WTC11 (cell line): ENCODE results near the gene KCNIP4. TPM values are rescaled to one million over a fixed set of nuclear protein-coding genes. Genes with fewer than 3 reads are reported as not detected.

Source experiments
- ATAC-seq: fragments of 200-7000 bp; cut with Tn5 transposase; 2 replicates; pipeline ENCODE4 v1.10.0; 2021; ENCODE audit warnings: mild to moderate bottlenecking, moderate library complexity
- CTCF ChIA-PET: fragments of 300-600 bp; sonication (Branson Sonifier 250); formaldehyde crosslinking; loops from one replicate; lab custom pipeline; 2021; ENCODE audit warnings: antibody characterized with exemption; lab: Charles Lee
- POLR2A ChIA-PET: fragments of 350-600 bp; sonication (Branson Sonifier 250); formaldehyde crosslinking; loops from one replicate; lab custom pipeline; 2021; ENCODE audit warnings: antibody characterized with exemption; lab: Charles Lee
- DNase-seq: peaks from one replicate; pipeline ENCODE4 v3.0.0; 2021; ENCODE audit warnings: low spot score
- H3K27ac Mint-ChIP-seq: 2 replicates; pipeline ENCODE4 v1.8.0; 2021; ENCODE audit warnings: mixed read lengths
- H3K27me3 Mint-ChIP-seq: 2 replicates; pipeline ENCODE4 v1.8.0; 2021; ENCODE audit warnings: low read depth, mild to moderate bottlenecking, moderate library complexity, mixed read lengths
- H3K36me3 Mint-ChIP-seq: 2 replicates; pipeline ENCODE4 v1.8.0; 2021; ENCODE audit warnings: mixed read lengths
- H3K4me1 Mint-ChIP-seq: 2 replicates; pipeline ENCODE4 v1.8.0; 2022; ENCODE audit warnings: mixed read lengths
- H3K4me3 Mint-ChIP-seq: 2 replicates; pipeline ENCODE4 v1.8.0; 2021; ENCODE audit warnings: mild to moderate bottlenecking, moderate library complexity, mixed read lengths
- H3K9me3 Mint-ChIP-seq: 2 replicates; pipeline ENCODE4 v1.8.0; 2021; ENCODE audit warnings: mixed read lengths
- ATF6 ChIP-seq: sonication (generic); formaldehyde crosslinking; IDR thresholded peaks from 2 replicates; pipeline ENCODE4 v1.8.1; 2023; ENCODE audit warnings: mild to moderate bottlenecking, missing genetic modification reagents
- CBFB ChIP-seq: sonication (generic); formaldehyde crosslinking; IDR thresholded peaks from 2 replicates; pipeline ENCODE4 v1.8.1; 2022; ENCODE audit warnings: mild to moderate bottlenecking, low read depth, missing genetic modification reagents
- CTCF ChIP-seq: fragments of 200-600 bp; IDR thresholded peaks from 2 replicates; pipeline ENCODE4 v1.8.0; 2022; ENCODE audit warnings: antibody characterized with exemption
- ERG ChIP-seq: fragments of 250-450 bp; sonication (Bioruptor Pico); IDR thresholded peaks from 2 replicates; pipeline ENCODE4 v1.8.0; 2021; ENCODE audit warnings: mild to moderate bottlenecking
- IRF1 ChIP-seq: sonication (generic); formaldehyde crosslinking; IDR thresholded peaks from 2 replicates; pipeline ENCODE4 v1.8.0; 2023; ENCODE audit warnings: missing genetic modification reagents
- MYBL2 ChIP-seq: sonication (generic); formaldehyde crosslinking; IDR thresholded peaks from 2 replicates; pipeline ENCODE4 v1.8.1; 2023; ENCODE audit warnings: mild to moderate bottlenecking, moderate library complexity, missing genetic modification reagents
- RORB ChIP-seq: fragments of 250-450 bp; sonication (Bioruptor Pico); IDR thresholded peaks from 2 replicates; pipeline ENCODE4 v1.9.0; 2021; ENCODE audit warnings: mild to moderate bottlenecking
- SMAD4 ChIP-seq: sonication (generic); formaldehyde crosslinking; IDR thresholded peaks from 2 replicates; pipeline ENCODE4 v1.8.0; 2022; ENCODE audit warnings: mild to moderate bottlenecking, missing genetic modification reagents
- SP1 ChIP-seq: sonication (generic); formaldehyde crosslinking; conservative IDR thresholded peaks from 2 replicates; pipeline ENCODE4 v1.8.1; 2022; ENCODE audit warnings: missing genetic modification reagents
- TEAD4 ChIP-seq: sonication (generic); formaldehyde crosslinking; IDR thresholded peaks from 2 replicates; pipeline ENCODE4 v1.8.0; 2022; ENCODE audit warnings: mild to moderate bottlenecking, missing genetic modification reagents
- TP53 ChIP-seq: sonication (generic); formaldehyde crosslinking; IDR thresholded peaks from 2 replicates; pipeline ENCODE4 v1.8.1; 2023; ENCODE audit warnings: mild to moderate bottlenecking, missing genetic modification reagents
- ZBTB21 ChIP-seq: sonication (generic); formaldehyde crosslinking; IDR thresholded peaks from 2 replicates; pipeline ENCODE4 v1.8.1; 2023; ENCODE audit warnings: mild to moderate bottlenecking, missing genetic modification reagents, borderline replicate concordance
- ZBTB43 ChIP-seq: sonication (generic); formaldehyde crosslinking; IDR thresholded peaks from 2 replicates; pipeline ENCODE4 v1.8.1; 2023; ENCODE audit warnings: mild to moderate bottlenecking, missing genetic modification reagents
- ZMAT4 ChIP-seq: fragments of 250-450 bp; sonication (Bioruptor Pico); IDR thresholded peaks from 2 replicates; pipeline ENCODE4 v1.9.0; 2021; ENCODE audit warnings: mild to moderate bottlenecking
- ZNF423 ChIP-seq: fragments of 250-450 bp; sonication (Bioruptor Pico); IDR thresholded peaks from 2 replicates; pipeline ENCODE4 v2.1.2; 2022; ENCODE audit warnings: mild to moderate bottlenecking, moderate library complexity
- ZNF671 ChIP-seq: fragments of 250-450 bp; sonication (Bioruptor Pico); IDR thresholded peaks from 2 replicates; pipeline ENCODE4 v1.8.0; 2021; ENCODE audit warnings: mild to moderate bottlenecking
- total RNA-seq: library from RNA; stranded (reverse); gene quantifications from 3 replicates; pipeline ENCODE4 v1.2.3, GENCODE V29; 2021
- TF ChIP-seq, protein P1 (sequence below): fragments of 250-450 bp; sonication (Bioruptor Pico); IDR thresholded peaks from 2 replicates; pipeline ENCODE4 v1.9.0; 2021; ENCODE audit warnings: moderate library complexity, mild to moderate bottlenecking, inconsistent platforms, borderline replicate concordance
- TF ChIP-seq, protein P2 (sequence below): fragments of 250-450 bp; sonication (Bioruptor Pico); IDR thresholded peaks from 2 replicates; pipeline ENCODE4 v1.9.0; 2021; ENCODE audit warnings: mild to moderate bottlenecking

The KCNIP4 gene
- total RNA-seq, 1 experiment from 2014 or later, result not detected

DNA sequence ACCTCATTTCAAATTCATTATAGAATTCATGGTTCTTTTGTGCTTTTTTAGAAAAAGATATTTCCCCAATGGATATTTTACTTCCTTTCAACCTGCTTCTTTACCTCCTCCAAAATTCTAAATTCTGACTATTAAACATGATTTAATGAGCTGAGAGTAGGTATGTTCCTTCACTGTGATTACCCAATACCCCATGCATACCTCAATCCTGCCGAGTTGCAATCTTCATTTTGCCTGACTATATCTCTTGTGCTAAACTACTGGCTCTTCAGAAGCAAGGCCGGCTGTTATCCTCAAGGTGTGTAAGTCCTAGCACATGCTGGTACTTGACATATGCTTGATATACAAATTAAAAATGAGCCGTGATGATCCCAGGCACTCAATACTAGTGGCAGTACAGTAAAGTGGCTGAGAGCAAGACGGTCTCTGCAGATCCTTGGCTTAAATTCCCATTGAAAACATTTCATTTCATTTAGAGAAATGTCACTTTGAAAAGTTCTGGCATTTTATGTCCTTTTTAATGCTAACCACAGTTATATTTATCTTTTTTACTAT lies 320.4 kb downstream of the KCNIP4 start (continued):
- TF ChIP-seq ZBTB43 (CRISPR knock-in tag) (no peak), RORB (no peak), ERG (CRISPR knock-in tag) (no peak), TEAD4 (CRISPR knock-in tag) (no peak)

DNA sequence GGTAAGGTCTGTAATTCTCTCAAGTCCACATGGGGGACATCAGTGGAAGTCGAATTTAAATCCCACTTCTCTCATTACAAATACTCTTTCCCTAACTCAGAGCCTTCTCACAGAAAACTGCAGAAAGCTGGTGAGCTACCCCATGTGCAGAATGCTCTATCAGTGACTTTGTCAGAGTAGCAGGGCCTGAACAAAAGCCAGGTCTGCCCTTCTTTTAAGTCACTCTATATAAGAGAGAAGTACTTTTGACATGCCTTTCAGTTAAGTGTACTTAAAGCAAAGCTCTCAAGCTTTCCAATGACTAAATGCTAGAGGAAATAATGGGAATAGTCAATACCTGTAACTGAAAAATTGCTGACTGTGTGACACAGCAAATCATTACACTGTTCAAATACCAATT lies 323.1 kb downstream of the KCNIP4 start:
- Mint-ChIP-seq H3K36me3 (no peaks in the 10 kb centered on the region), H3K9me3 (0 out of 2 replicates have a peak, but pooled peaks cover 7% of the 10 kb centered on the region)
- POLR2A ChIA-PET, result no interaction called here
- TF ChIP-seq SMAD4, result no peak
- no peak for TF ChIP-seq RORB
- no peak for TF ChIP-seq SP1 (CRISPR knock-in tag)
- TF ChIP-seq TP53 (CRISPR knock-in tag), result no peak
- TF ChIP-seq CBFB (CRISPR knock-in tag), result no peak
- TF ChIP-seq ATF6, result no peak
- TF ChIP-seq, protein P1, sequence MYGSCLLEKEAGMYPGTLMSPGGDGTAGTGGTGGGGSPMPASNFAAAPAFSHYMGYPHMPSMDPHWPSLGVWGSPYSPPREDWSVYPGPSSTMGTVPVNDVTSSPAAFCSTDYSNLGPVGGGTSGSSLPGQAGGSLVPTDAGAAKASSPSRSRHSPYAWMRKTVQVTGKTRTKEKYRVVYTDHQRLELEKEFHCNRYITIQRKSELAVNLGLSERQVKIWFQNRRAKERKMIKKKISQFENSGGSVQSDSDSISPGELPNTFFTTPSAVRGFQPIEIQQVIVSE (CRISPR knock-in tag), result no peak
- TF ChIP-seq ZNF423 (CRISPR knock-in tag), result no peak
- TF ChIP-seq MYBL2, result no peak
- TF ChIP-seq ZBTB21 (CRISPR knock-in tag), result no peak
- no peak for TF ChIP-seq ZNF671 (CRISPR knock-in tag)
- no peak for TF ChIP-seq ZMAT4 (CRISPR knock-in tag)
- TF ChIP-seq CTCF, result no peak
- TF ChIP-seq TEAD4 (CRISPR knock-in tag), result no peak
- TF ChIP-seq, protein P2, sequence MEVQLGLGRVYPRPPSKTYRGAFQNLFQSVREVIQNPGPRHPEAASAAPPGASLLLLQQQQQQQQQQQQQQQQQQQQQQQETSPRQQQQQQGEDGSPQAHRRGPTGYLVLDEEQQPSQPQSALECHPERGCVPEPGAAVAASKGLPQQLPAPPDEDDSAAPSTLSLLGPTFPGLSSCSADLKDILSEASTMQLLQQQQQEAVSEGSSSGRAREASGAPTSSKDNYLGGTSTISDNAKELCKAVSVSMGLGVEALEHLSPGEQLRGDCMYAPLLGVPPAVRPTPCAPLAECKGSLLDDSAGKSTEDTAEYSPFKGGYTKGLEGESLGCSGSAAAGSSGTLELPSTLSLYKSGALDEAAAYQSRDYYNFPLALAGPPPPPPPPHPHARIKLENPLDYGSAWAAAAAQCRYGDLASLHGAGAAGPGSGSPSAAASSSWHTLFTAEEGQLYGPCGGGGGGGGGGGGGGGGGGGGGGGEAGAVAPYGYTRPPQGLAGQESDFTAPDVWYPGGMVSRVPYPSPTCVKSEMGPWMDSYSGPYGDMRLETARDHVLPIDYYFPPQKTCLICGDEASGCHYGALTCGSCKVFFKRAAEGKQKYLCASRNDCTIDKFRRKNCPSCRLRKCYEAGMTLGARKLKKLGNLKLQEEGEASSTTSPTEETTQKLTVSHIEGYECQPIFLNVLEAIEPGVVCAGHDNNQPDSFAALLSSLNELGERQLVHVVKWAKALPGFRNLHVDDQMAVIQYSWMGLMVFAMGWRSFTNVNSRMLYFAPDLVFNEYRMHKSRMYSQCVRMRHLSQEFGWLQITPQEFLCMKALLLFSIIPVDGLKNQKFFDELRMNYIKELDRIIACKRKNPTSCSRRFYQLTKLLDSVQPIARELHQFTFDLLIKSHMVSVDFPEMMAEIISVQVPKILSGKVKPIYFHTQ (CRISPR knock-in tag), result no peak
- TF ChIP-seq IRF1 (CRISPR knock-in tag), result no peak
- TF ChIP-seq, all 79 proteins: peak for 0
- peaks cover 5% of the 10 kb centered on the region for H3K4me1 Mint-ChIP-seq
- H3K27ac Mint-ChIP-seq, result no peak overlapping the region
- no peak for DNase-seq
- ATAC-seq, result no peak
- no peaks in the 10 kb centered on the region for H3K27me3 Mint-ChIP-seq
- CTCF ChIA-PET, result no interaction called here
- no peak overlapping the region for H3K4me3 Mint-ChIP-seq
